GM19238 (cell line): ENCODE measurements around the gene APBA2.

Experiments
- DNase-seq: peaks from one replicate; pipeline ENCODE4 v3.0.0; 2011; ENCODE audit warnings: low spot score; ENCODE audit not compliant: insufficient read length

Gene APBA2

GRCh38 chr15:28914483-28915023 lies 28.8 kb downstream of the APBA2 start:
- DNase-seq, result no peak

- DNase-seq, result no peak
These were observed 29.5 kb downstream of the APBA2 start for GRCh38 chr15:28915041-28915810.

GRCh38 chr15:28915935-28916334 lies 30.2 kb downstream of the APBA2 start:
- DNase-seq, result no peak

- DNase-seq, result no peak
These were observed 32.0 kb downstream of the APBA2 start for GRCh38 chr15:28917791-28918140.

- DNase-seq, result no peak
These were observed 32.6 kb downstream of the APBA2 start for GRCh38 chr15:28918141-28918983.

GRCh38 chr15:28919201-28919635 lies 33.4 kb downstream of the APBA2 start:
- no peak for DNase-seq

GRCh38 chr15:28919679-28920655 lies 34.2 kb downstream of the APBA2 start:
- DNase-seq, result no peak

- no peak for DNase-seq
These were observed 35.1 kb downstream of the APBA2 start for GRCh38 chr15:28920781-28921331.

- DNase-seq, result no peak
These were observed 35.6 kb downstream of the APBA2 start for GRCh38 chr15:28921336-28921735.

- no peak for DNase-seq
These were observed 36.3 kb downstream of the APBA2 start for GRCh38 chr15:28921919-28922706.

GRCh38 chr15:28922707-28923012 lies 36.9 kb downstream of the APBA2 start:
- DNase-seq, result no peak

GRCh38 chr15:28923726-28924280 lies 38.0 kb downstream of the APBA2 start:
- DNase-seq, result no peak

- DNase-seq, result no peak
These were observed 41.3 kb downstream of the APBA2 start for GRCh38 chr15:28927043-28927442.

GRCh38 chr15:28929200-28929599 lies 43.4 kb downstream of the APBA2 start:
- DNase-seq, result no peak

- DNase-seq, result no peak
These were observed 44.2 kb downstream of the APBA2 start for GRCh38 chr15:28930011-28930410.

- no peak for DNase-seq
These were observed 44.9 kb downstream of the APBA2 start for GRCh38 chr15:28930476-28931291.

GRCh38 chr15:28931828-28932227 lies 46.1 kb downstream of the APBA2 start:
- no peak for DNase-seq

GRCh38 chr15:28932361-28932760 lies 46.6 kb downstream of the APBA2 start:
- DNase-seq, result no peak
